ENCODE measurements around the gene ALDOB. TPM values are rescaled to one million over a fixed set of nuclear protein-coding genes. Genes with fewer than 3 reads are reported as not detected.

Gene ALDOB
- total and polyA plus RNA-seq, 2 of the 13 experiments (the other 11 are each of a cell fraction or from before 2014, with no cell fraction given), result 0.29 to 0.97 TPM

DNA sequence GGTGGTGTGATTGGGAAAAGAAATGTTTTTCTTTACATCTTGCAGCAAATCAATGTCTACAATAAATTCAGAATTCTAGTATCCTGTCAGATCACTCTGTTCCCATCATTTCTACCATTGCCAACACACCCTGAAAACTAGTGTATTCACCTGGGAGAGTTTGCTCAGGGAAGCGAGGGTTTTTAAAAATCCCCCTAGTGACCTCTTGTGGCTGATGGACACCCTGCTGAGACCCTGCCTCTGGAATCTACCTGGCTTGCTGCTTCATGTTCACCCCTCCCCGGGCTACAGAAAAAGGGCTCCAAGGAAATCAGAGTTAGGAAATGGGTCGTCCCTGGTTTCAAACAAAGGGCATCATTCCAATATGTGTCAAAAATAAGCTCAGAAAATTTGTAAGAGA, 21.4 kb upstream of the ALDOB start (continued):
- TF ChIP-seq ZNF143 (CRISPR knock-in tag; IDR thresholded peaks at IDR 0.05), result no peak
- TF ChIP-seq ZMYM4 (CRISPR knock-in tag; IDR thresholded peaks at IDR 0.05), result peak; percentile 76; the same call in 1 of the 2 replicates
- no peak for TF ChIP-seq ZNF329 (CRISPR knock-in tag; IDR thresholded peaks at IDR 0.05; ENCODE audit: low read depth)
- no peak for TF ChIP-seq ZSCAN31 (CRISPR knock-in tag; IDR thresholded peaks at IDR 0.05; ENCODE audit: low read depth)
- TF ChIP-seq HNRNPH1 (optimal IDR thresholded peaks at IDR 0.05; ENCODE audit: low read depth, low read length), result no peak
- TF ChIP-seq, protein P1, sequence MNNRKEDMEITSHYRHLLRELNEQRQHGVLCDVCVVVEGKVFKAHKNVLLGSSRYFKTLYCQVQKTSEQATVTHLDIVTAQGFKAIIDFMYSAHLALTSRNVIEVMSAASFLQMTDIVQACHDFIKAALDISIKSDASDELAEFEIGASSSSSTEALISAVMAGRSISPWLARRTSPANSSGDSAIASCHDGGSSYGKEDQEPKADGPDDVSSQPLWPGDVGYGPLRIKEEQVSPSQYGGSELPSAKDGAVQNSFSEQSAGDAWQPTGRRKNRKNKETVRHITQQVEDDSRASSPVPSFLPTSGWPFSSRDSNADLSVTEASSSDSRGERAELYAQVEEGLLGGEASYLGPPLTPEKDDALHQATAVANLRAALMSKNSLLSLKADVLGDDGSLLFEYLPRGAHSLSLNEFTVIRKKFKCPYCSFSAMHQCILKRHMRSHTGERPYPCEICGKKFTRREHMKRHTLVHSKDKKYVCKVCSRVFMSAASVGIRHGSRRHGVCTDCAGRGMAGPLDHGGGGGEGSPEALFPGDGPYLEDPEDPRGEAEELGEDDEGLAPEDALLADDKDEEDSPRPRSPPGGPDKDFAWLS (CRISPR knock-in tag; IDR thresholded peaks at IDR 0.05; ENCODE audit: borderline replicate concordance), result no peak
- TF ChIP-seq, protein P2, sequence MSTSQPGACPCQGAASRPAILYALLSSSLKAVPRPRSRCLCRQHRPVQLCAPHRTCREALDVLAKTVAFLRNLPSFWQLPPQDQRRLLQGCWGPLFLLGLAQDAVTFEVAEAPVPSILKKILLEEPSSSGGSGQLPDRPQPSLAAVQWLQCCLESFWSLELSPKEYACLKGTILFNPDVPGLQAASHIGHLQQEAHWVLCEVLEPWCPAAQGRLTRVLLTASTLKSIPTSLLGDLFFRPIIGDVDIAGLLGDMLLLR (CRISPR knock-in tag; IDR thresholded peaks at IDR 0.05), result no peak
- no peak for TF ChIP-seq JDP2 (CRISPR knock-in tag; IDR thresholded peaks at IDR 0.05; ENCODE audit: borderline replicate concordance)
- TF ChIP-seq WIZ (CRISPR knock-in tag; IDR thresholded peaks at IDR 0.05), result no peak
- TF ChIP-seq ISL2 (CRISPR knock-in tag; IDR thresholded peaks at IDR 0.05), result no peak
- TF ChIP-seq, protein P3, sequence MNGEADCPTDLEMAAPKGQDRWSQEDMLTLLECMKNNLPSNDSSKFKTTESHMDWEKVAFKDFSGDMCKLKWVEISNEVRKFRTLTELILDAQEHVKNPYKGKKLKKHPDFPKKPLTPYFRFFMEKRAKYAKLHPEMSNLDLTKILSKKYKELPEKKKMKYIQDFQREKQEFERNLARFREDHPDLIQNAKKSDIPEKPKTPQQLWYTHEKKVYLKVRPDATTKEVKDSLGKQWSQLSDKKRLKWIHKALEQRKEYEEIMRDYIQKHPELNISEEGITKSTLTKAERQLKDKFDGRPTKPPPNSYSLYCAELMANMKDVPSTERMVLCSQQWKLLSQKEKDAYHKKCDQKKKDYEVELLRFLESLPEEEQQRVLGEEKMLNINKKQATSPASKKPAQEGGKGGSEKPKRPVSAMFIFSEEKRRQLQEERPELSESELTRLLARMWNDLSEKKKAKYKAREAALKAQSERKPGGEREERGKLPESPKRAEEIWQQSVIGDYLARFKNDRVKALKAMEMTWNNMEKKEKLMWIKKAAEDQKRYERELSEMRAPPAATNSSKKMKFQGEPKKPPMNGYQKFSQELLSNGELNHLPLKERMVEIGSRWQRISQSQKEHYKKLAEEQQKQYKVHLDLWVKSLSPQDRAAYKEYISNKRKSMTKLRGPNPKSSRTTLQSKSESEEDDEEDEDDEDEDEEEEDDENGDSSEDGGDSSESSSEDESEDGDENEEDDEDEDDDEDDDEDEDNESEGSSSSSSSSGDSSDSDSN (CRISPR knock-in tag; IDR thresholded peaks at IDR 0.05), result no peak
- no peak for TF ChIP-seq ZNF558 (CRISPR knock-in tag; IDR thresholded peaks at IDR 0.05; ENCODE audit: borderline replicate concordance)
- TF ChIP-seq GABPB1 (CRISPR knock-in tag; IDR thresholded peaks at IDR 0.05), result no peak
- TF ChIP-seq ZNF224 (CRISPR knock-in tag; IDR thresholded peaks at IDR 0.05), result no peak
- peak; percentile 83 for TF ChIP-seq RAD21 (CRISPR knock-in tag; IDR thresholded peaks at IDR 0.05)
- TF ChIP-seq, protein P4, sequence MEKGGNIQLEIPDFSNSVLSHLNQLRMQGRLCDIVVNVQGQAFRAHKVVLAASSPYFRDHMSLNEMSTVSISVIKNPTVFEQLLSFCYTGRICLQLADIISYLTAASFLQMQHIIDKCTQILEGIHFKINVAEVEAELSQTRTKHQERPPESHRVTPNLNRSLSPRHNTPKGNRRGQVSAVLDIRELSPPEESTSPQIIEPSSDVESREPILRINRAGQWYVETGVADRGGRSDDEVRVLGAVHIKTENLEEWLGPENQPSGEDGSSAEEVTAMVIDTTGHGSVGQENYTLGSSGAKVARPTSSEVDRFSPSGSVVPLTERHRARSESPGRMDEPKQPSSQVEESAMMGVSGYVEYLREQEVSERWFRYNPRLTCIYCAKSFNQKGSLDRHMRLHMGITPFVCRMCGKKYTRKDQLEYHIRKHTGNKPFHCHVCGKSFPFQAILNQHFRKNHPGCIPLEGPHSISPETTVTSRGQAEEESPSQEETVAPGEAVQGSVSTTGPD (CRISPR knock-in tag; IDR thresholded peaks at IDR 0.05), result no peak
- TF ChIP-seq, protein P5, sequence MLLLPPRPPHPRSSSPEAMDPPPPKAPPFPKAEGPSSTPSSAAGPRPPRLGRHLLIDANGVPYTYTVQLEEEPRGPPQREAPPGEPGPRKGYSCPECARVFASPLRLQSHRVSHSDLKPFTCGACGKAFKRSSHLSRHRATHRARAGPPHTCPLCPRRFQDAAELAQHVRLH (CRISPR knock-in tag; IDR thresholded peaks at IDR 0.05; ENCODE audit: borderline replicate concordance, low read depth), result peak; percentile 56; the same call in 1 of the 2 replicates
- TF ChIP-seq, protein P6, sequence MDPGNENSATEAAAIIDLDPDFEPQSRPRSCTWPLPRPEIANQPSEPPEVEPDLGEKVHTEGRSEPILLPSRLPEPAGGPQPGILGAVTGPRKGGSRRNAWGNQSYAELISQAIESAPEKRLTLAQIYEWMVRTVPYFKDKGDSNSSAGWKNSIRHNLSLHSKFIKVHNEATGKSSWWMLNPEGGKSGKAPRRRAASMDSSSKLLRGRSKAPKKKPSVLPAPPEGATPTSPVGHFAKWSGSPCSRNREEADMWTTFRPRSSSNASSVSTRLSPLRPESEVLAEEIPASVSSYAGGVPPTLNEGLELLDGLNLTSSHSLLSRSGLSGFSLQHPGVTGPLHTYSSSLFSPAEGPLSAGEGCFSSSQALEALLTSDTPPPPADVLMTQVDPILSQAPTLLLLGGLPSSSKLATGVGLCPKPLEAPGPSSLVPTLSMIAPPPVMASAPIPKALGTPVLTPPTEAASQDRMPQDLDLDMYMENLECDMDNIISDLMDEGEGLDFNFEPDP (CRISPR knock-in tag; conservative IDR thresholded peaks at IDR 0.05), result no peak
- TF ChIP-seq ZNF790 (CRISPR knock-in tag; IDR thresholded peaks at IDR 0.05; ENCODE audit: borderline replicate concordance), result no peak
- TF ChIP-seq ZNF225 (CRISPR knock-in tag; IDR thresholded peaks at IDR 0.05), result no peak
- peak; percentile 28; the same call in 1 of the 2 replicates for TF ChIP-seq MED1 (CRISPR knock-in tag; IDR thresholded peaks at IDR 0.05)
- no peak for TF ChIP-seq HNRNPLL (IDR thresholded peaks at IDR 0.05; ENCODE audit: low read depth, low read length, poor library complexity, severe bottlenecking)
